BLaER1 treated with 17β-estradiol and CSF1 and Interleukin-3, amounts not matched to agents 10 nM and 100 nM (cell line): ENCODE data around the gene SMURF2.

Experiments
- H3K27ac ChIP-seq, 11 experiments: shearing (Covaris generic); formaldehyde crosslinking; 2 replicates each; pipeline ENCODE4 v1.8.1; 2022
- H3K27me3 ChIP-seq, 11 experiments: shearing (Covaris generic); formaldehyde crosslinking; 2 replicates each; pipeline ENCODE4 v1.8.1; 2022
- H3K36me3 ChIP-seq, 11 experiments: shearing (Covaris generic); formaldehyde crosslinking; 2 replicates each; pipeline ENCODE4 v1.8.1; 2022
- H3K4me1 ChIP-seq, 10 experiments: shearing (Covaris generic); formaldehyde crosslinking; 2 replicates each; pipeline ENCODE4 v1.8.1; 2022
- H3K4me2 ChIP-seq, 11 experiments: shearing (Covaris generic); formaldehyde crosslinking; 2 replicates each; pipeline ENCODE4 v1.8.1; 2022
- H3K4me3 ChIP-seq, 10 experiments: shearing (Covaris generic); formaldehyde crosslinking; 2 replicates each; pipeline ENCODE4 v1.8.1; 2022
- H3K9ac ChIP-seq, 11 experiments: shearing (Covaris generic); formaldehyde crosslinking; 2 replicates each; pipeline ENCODE4 v1.8.1; 2022
- H3K9me3 ChIP-seq, 11 experiments: shearing (Covaris generic); formaldehyde crosslinking; replicated peaks in 1 of 11; 2 replicates each; pipeline ENCODE4 v1.8.1; 2022
- H4K20me1 ChIP-seq, 11 experiments: shearing (Covaris generic); formaldehyde crosslinking; 2 replicates each; pipeline ENCODE4 v1.8.1; 2022
- Cebpa-rat ChIP-seq, 11 experiments: shearing (Covaris generic); IDR thresholded peaks; 2 replicates each; pipeline ENCODE4 v1.8.1; 2022

SMURF2 gene

GRCh38 chr17:64689106-64689505 lies 27.0 kb upstream of the SMURF2 start:
- peaks cover 0 to 13% (median 0%) of the 10 kb centered on the region in 10 experiments; a peak in 5 of 20 replicates for H3K4me1 ChIP-seq
- H3K9me3 ChIP-seq: no peaks in the 10 kb centered on the region
- H3K9ac ChIP-seq: no peak overlapping the region
- H3K36me3 ChIP-seq: no peaks in the 10 kb centered on the region
- no peak overlapping the region for H3K4me3 ChIP-seq
- H3K4me2 ChIP-seq: no peak overlapping the region
- no peak overlapping the region for H3K27ac ChIP-seq
- H3K27me3 ChIP-seq: no peaks in the 10 kb centered on the region
- no peaks in the 10 kb centered on the region for H4K20me1 ChIP-seq
- no peak for TF ChIP-seq Cebpa-rat (IDR thresholded peaks at IDR 0.05)

- no peaks in the 10 kb centered on the region for H3K36me3 ChIP-seq
- no peak overlapping the region for H3K4me2 ChIP-seq
- no peak overlapping the region for H3K27ac ChIP-seq
- H3K4me3 ChIP-seq: no peak overlapping the region
- no peak overlapping the region for H3K9ac ChIP-seq
- no peaks in the 10 kb centered on the region for H3K9me3 ChIP-seq
- H3K4me1 ChIP-seq: peaks cover 0 to 9% (median 0%) of the 10 kb centered on the region in 10 experiments; a peak in 2 of 20 replicates
- no peaks in the 10 kb centered on the region for H4K20me1 ChIP-seq
- TF ChIP-seq Cebpa-rat (IDR thresholded peaks at IDR 0.05): no peak
- no peaks in the 10 kb centered on the region for H3K27me3 ChIP-seq
These were observed 26.4 kb upstream of the SMURF2 start for GRCh38 chr17:64688481-64688880.

- TF ChIP-seq Cebpa-rat (IDR thresholded peaks at IDR 0.05): no peak
- H3K9ac ChIP-seq: no peak overlapping the region
- H3K27ac ChIP-seq: no peak overlapping the region
These were observed 25.9 kb upstream of the SMURF2 start for GRCh38 chr17:64687961-64688360.

GRCh38 chr17:64687376-64687775 lies 25.3 kb upstream of the SMURF2 start:
- Histone ChIP-seq H3K4me2 (no peak overlapping the region), H3K27me3 (no peaks in the 10 kb centered on the region), H3K9me3 (no peaks in the 10 kb centered on the region), H3K4me3 (no peak overlapping the region), H3K27ac (no peak overlapping the region), H3K4me1 (peaks cover 0 to 6% (median 0%) of the 10 kb centered on the region in 10 experiments; a peak in 2 of 20 replicates), H3K9ac (no peak overlapping the region), H3K36me3 (no peaks in the 10 kb centered on the region), H4K20me1 (no peaks in the 10 kb centered on the region)
- no peak for TF ChIP-seq Cebpa-rat (IDR thresholded peaks at IDR 0.05)

More at GRCh38 chr17:64687961-64688360, 25.9 kb upstream of the SMURF2 start:
- H3K9me3 ChIP-seq: no peaks in the 10 kb centered on the region
- H4K20me1 ChIP-seq: no peaks in the 10 kb centered on the region
- H3K27me3 ChIP-seq: no peaks in the 10 kb centered on the region
- H3K4me3 ChIP-seq: no peak overlapping the region
- peaks cover 0 to 9% (median 0%) of the 10 kb centered on the region in 10 experiments; a peak in 2 of 20 replicates for H3K4me1 ChIP-seq
- H3K4me2 ChIP-seq: no peak overlapping the region
- no peaks in the 10 kb centered on the region for H3K36me3 ChIP-seq

- Histone ChIP-seq H3K27ac (no peak overlapping the region), H3K9ac (no peak overlapping the region), H3K4me3 (no peak overlapping the region), H4K20me1 (no peaks in the 10 kb centered on the region), H3K36me3 (no peaks in the 10 kb centered on the region), H3K4me2 (no peak overlapping the region), H3K4me1 (peaks cover 0 to 6% (median 0%) of the 10 kb centered on the region in 10 experiments; a peak in 1 of 20 replicates), H3K9me3 (no peaks in the 10 kb centered on the region), H3K27me3 (no peaks in the 10 kb centered on the region)
- TF ChIP-seq Cebpa-rat (IDR thresholded peaks at IDR 0.05): no peak
These were observed 24.6 kb upstream of the SMURF2 start for GRCh38 chr17:64686705-64687104.

GRCh38 chr17:64685705-64686104 lies 23.6 kb upstream of the SMURF2 start:
- no peak for TF ChIP-seq Cebpa-rat (IDR thresholded peaks at IDR 0.05)
- no peaks in the 10 kb centered on the region for H3K27me3 ChIP-seq
- no peaks in the 10 kb centered on the region for H3K9me3 ChIP-seq
- H3K36me3 ChIP-seq: no peaks in the 10 kb centered on the region
- H3K27ac ChIP-seq: no peak overlapping the region
- H3K4me2 ChIP-seq: no peak overlapping the region
- no peak overlapping the region for H3K9ac ChIP-seq
- H4K20me1 ChIP-seq: no peaks in the 10 kb centered on the region
- H3K4me1 ChIP-seq: peaks cover 0 to 6% (median 0%) of the 10 kb centered on the region in 10 experiments; a peak in 1 of 20 replicates
- H3K4me3 ChIP-seq: no peak overlapping the region

GRCh38 chr17:64683796-64684195 lies 21.7 kb upstream of the SMURF2 start:
- Histone ChIP-seq H4K20me1 (no peaks in the 10 kb centered on the region), H3K4me2 (no peak overlapping the region), H3K36me3 (no peaks in the 10 kb centered on the region), H3K9me3 (no peaks in the 10 kb centered on the region), H3K4me3 (no peak overlapping the region), H3K4me1 (peaks cover 0 to 6% (median 0%) of the 10 kb centered on the region in 10 experiments; a peak in 1 of 20 replicates), H3K9ac (no peak overlapping the region), H3K27ac (no peak overlapping the region), H3K27me3 (no peaks in the 10 kb centered on the region)
- no peak for TF ChIP-seq Cebpa-rat (IDR thresholded peaks at IDR 0.05)

GRCh38 chr17:64682261-64683181 lies 20.4 kb upstream of the SMURF2 start:
- TF ChIP-seq Cebpa-rat (IDR thresholded peaks at IDR 0.05): no peak
- Histone ChIP-seq H3K9me3 (no peaks in the 10 kb centered on the region), H3K27me3 (no peaks in the 10 kb centered on the region), H3K36me3 (no peaks in the 10 kb centered on the region), H3K4me2 (no peak overlapping the region), H3K9ac (no peak overlapping the region), H3K4me1 (peaks cover 0 to 6% (median 0%) of the 10 kb centered on the region in 10 experiments; a peak in 1 of 20 replicates), H3K27ac (no peak overlapping the region), H4K20me1 (no peaks in the 10 kb centered on the region), H3K4me3 (no peak overlapping the region)

GRCh38 chr17:64679710-64680216 lies 17.7 kb upstream of the SMURF2 start:
- Histone ChIP-seq H3K4me2 (no peak overlapping the region), H3K9ac (no peak overlapping the region), H3K4me1 (0 out of 20 replicates have a peak, but pooled peaks cover 0 to 2% (median 0%) of the 10 kb centered on the region in 10 experiments), H3K36me3 (no peaks in the 10 kb centered on the region), H3K4me3 (no peak overlapping the region), H3K27ac (no peak overlapping the region), H3K9me3 (no peaks in the 10 kb centered on the region), H3K27me3 (no peaks in the 10 kb centered on the region), H4K20me1 (no peaks in the 10 kb centered on the region)
- no peak for TF ChIP-seq Cebpa-rat (IDR thresholded peaks at IDR 0.05)
